Left lobe of liver (tissue), 2 donors: ENCODE measurements around the gene ALK. TPM values are rescaled to one million over a fixed set of nuclear protein-coding genes. Genes with fewer than 3 reads are reported as not detected.

ENCODE experiments used
- ATAC-seq: fragments of 200-7000 bp; cut with Tn5 transposase; one replicate; pipeline ENCODE4 v1.9.1; 2020; ENCODE audit warnings: mild to moderate bottlenecking, moderate library complexity
- DNase-seq: peaks from one replicate; pipeline ENCODE4 v3.0.0-alpha.2; 2020; ENCODE audit warnings: low spot score
- total RNA-seq: library from RNA; stranded (reverse); gene quantifications from one replicate; pipeline ENCODE4 v1.2.1, GENCODE V29; 2021
- donor health status: DM: no; HTN: no; CAD: no; lungs with moderate emphysema.
- donor health status: DM: no; HTN: yes; CAD: no.

Gene ALK
- total RNA-seq, 1 donor from 2014 or later, result not detected

DNA sequence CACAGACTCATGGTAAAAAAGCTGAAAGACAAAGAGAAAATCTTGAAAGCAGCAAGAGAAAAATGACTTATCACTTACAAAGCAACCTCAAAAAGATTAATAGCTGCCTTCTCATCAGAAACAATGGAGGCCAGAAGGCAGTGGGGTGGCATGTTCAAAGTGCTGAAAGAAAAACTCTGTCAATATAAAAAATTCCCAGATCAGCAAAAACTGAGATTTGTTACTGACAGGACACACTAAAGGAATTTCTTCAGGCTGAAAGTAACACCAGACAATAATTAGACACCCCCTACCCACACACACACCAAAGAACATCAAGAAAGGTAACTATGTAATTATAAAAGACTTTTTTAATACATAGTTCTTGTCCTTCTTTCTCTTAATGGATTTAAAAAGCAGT lies 495.0 kb downstream of the ALK start:
- ATAC-seq (no peak), DNase-seq (no peak)

DNA sequence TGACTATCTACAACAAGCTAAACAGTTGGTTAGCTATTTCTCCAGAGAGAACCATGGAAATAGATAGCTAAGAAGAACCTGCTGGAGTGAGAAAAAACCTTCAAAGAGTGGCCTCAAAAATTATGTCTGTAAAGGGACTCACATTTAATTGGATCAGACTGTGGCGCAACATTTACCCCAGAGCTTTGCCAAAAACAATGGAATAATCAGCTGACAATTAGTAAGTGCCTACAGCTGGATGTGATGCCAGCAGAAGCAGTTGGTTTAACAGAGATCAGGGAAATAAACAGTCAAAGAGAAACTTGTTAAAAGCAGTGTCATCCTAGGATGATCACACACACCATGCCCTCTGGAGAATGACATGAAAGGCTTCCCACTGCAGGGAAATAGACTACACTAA lies 495.5 kb downstream of the ALK start:
- DNase-seq (no peak), ATAC-seq (no peak)

GRCh38 chr2:29423061-29423666 lies 498.2 kb downstream of the ALK start:
- ATAC-seq (no peak), DNase-seq (no peak)

- ATAC-seq, result no peak
- no peak for DNase-seq
Observed at GRCh38 chr2:29420999-29421782, 500.2 kb downstream of the ALK start.

DNA sequence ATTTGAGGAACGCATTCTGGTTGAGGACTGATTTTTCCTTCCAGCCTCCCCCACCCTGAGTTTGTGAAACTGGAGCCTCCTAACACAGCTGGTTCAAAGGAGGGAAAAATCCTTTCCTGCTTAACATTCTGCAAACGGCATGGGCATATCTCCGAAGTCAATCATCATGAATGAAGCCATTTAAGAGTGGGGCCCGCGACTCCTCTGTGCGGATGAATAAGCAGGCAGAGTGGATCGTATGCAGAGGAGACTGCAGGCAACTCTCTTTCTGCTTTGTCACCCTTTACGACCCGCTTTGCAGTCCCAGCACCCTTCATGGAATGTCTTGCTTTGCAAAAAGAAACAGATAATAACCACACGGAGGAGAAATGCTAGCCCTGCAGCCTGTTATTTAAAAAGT lies 500.9 kb downstream of the ALK start:
- ATAC-seq (no peak), DNase-seq (no peak)

DNA sequence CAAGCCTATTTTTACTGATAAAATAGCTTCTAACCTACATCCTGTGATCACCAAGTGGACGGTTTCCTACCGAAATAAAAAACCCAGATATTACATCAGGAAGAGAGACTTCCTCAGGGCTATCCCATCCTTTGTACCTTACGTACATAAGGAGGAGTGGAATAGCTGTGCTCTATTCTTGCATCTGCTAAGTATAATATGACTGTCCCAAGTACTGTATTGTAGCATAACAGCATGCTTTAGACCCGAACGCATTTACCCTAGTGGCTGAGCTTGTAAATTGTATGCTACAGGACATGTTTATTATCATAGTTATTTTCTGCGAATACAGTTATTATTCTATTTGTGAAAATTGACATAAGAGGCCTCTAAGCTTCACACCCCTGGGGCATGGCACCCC lies 503.8 kb downstream of the ALK start:
- no peak for DNase-seq

DNA sequence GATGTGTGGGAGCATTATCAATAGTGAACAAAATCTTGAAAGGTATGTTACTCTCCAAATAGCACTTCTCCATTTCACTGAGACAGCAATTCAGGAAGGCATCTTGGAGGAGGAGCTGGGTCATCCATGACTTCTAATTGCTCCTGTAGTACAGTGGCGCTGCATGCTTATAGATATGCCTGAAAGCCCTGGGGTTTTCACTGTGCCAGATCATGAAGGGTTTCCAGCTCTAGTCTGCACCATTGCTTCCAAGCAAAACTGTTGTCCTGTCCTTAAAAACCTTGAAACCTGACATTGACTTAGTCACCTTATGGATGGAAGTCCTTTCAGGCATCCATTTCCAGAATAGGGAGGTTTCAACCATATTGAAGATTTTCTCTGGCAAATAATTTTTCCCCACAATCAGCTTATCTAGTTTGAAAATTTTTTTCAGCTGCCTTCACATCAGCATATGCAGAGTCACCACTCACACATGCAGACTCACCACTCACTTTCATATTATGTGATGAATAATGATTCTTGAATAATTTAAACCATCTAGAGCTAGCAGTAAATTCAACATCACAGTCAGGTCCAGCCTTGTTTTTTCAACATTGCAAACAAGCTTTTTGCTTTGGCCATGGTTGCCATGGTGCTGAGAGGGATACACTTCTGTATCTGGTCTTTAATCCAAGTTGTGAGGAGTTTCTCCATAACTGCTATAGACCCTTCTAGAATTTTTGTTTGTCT lies 509.0 kb downstream of the ALK start:
- no peak for ATAC-seq

More for the DNA sequence above, 503.8 kb downstream of the ALK start:
- ATAC-seq, result no peak

GRCh38 chr2:29405707-29406106 lies 515.7 kb downstream of the ALK start:
- ATAC-seq (no peak), DNase-seq (no peak)

More for the DNA sequence above, 509.0 kb downstream of the ALK start:
- DNase-seq, result no peak

DNA sequence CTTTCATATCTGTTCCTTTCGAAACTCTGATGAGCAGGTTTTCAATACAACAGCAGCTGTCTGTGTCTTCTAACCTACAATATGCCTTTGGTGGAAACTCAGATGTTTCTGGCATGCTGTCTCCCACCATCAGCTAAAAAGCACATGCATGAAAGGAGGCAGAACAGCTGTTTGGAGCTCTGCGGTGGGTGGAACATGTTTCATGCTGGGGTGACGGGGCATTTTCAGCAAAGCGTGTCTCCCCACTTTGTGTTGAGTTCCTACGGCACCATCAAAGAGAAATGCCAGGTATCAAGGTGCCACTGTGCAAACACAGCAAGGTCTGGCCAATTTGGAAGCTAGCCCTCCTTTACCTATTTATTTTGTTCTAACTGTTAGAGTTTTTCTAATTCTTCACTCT lies 516.1 kb downstream of the ALK start:
- ATAC-seq (no peak), DNase-seq (no peak)

GRCh38 chr2:29401994-29402393 lies 519.4 kb downstream of the ALK start:
- DNase-seq, result peak; percentile 64
- ATAC-seq, result peak; percentile 94

DNA sequence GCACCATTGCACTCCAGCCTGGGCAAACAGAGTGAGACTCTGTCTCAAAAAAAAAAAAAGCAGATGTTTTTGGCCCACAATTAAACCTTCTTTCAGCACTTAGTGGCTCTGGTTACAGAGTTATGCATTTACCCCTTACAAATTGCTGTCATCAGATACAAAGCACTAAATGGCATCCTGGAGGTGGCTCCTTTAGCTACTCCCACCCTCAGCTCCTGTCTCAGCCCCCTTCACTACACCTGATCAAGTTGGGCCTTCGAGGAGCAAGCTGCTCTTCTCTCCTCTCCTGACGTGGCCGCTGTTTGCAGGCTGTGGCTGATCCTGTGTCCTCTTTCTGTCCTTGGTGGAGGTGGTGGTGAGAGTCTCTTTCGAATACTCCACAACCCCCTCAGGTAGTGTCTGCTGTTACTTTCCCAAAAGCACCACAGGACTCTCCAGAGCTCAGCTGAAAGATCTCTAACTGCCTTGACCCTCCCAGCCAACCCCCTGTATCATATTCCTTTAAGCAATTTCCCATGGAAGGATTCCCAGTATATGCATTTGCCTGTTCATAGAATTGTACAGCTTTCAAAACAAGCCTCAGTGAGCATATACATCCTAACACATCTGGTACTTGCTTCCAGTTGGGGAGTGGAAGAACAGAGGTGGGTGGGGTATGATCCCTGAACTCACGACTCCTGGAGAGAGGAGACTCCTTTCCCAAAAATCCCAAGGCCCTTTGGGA lies 520.3 kb downstream of the ALK start:
- ATAC-seq (no peak), DNase-seq (no peak)

DNA sequence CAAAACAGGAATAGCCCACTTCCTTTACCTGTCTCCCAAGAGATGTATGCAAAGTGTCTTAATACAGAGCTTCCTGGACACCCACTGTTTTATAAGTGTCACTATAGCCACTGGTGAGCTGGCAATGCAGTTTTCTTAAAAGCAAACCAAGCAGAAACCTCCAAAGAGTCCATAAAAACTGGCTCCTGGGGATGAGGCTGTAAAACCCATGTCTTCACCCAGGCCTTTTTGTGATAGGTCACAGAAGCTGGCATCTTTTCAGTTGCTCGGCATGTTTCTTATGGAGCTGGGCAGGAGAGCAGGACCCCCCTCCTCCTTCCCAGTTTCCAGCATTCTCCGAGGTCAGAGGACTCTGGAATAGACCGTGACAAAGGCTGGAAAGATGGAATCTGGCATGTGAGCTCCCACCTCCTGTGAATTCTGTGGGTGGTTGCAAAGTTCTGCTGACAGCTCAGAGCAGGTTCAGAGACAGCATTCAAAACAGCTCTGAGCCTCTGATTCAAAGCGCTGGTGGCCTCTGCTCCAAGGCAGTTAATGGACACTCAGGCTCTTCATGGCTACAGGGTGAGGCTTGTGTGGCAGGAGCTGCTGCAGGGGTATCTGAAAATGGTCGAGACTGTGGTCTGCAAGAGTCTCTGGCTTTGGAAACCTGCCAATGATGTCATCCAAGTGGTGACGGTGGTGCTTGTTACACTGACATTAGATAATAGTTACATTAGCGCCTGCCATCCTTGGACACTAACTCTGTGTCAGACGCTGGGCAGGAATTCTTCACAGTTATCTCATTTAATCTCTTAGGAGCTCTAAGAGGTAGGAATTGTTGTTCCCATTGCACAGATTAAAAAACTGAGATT lies 522.8 kb downstream of the ALK start:
- ATAC-seq, result no peak
- DNase-seq, result no peak

DNA sequence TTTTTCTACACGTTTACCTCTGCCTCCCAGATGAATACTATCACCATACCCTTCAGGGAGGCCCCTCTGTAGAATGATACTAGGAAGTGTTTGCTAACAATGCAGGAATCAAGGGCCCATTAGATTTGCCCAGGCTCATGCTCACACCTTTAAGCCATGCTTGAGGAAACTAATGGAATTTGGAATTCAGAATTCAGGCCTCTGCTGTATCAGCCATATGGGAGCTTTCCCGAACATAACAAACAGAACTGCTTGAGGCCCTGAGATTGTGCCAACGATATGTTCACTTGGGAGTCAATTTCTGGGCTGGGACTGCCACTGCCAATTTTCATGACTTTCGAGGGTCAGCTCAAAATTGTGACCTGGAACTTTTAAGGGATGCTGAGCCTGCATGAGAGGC lies 523.7 kb downstream of the ALK start:
- no peak for ATAC-seq
- DNase-seq, result no peak

- DNase-seq (no peak), ATAC-seq (no peak)
Observed at GRCh38 chr2:29397039-29397438, 524.3 kb downstream of the ALK start.

DNA sequence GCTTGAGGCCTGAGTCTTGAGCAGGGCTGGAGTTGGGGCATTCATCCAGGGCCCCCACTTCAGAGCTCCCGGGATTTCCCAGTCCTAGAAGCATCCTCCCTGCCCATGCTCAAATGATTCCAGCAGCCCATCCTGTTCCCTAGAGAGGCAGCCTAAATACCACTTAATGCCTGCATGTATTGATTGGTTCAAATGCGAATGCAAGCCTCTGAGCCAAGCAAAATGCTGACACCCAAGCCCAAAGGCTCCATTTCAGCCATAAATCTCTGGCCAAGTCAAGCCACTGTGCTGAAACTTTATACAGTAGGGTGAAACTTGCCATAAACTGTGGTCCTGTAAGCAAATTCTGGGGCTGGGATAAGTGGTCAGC lies 526.4 kb downstream of the ALK start:
- no peak for ATAC-seq

DNA sequence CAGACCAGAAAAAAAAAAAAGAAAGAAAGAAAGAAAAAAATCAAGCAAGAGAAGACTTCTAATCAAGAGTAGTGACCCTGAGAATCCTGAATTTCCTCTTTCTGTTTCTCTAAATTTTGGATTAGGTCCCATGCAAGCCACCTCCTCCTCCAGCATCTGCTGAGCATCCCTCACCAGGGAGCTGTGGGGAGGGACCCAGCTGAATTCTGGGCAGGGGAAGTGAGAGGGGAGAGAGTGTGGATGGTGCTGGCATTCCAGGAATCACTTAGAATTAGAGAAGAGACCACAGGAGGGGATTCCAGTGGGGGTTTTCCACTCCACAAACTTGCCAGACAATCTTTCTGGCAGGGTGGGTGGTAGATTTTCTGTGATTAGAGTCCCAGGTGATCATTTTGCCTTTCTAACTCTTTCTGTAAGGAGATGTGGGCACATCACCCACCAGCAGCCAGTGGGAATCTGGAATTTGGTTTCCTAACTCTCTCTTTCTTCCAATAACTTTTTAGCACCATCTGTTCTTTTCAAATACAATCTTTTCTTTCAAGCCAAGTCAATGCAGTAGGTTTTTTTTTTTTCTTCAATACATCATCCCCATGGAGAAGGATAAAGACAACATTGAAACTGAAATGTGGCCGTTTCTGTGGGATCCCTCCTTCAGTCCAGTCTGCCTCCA lies 526.9 kb downstream of the ALK start:
- no peak for DNase-seq
- ATAC-seq, result no peak

More for the DNA sequence above, 526.4 kb downstream of the ALK start:
- no peak for DNase-seq

GRCh38 chr2:29393676-29394075 lies 527.7 kb downstream of the ALK start:
- ATAC-seq, result no peak
- DNase-seq, result no peak

DNA sequence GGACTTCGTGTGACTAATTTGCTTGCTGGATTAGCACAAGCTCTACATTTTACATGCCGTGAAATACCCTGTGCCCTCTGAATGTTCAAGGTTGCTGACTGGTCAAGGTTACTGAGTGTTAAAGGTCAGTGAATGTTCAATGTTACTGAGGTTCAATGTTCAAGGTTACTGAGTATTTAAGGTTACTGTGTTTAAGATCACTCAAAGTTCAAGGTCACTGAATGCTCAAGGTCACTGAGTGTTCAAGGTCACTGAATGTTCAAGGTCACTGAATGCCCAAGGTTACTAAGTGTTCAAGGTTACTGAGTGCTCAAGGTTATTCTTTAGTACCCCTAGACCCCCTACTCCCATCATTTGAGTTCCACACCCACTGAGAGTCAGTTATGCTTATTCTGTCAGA lies 528.6 kb downstream of the ALK start:
- no peak for ATAC-seq
- DNase-seq, result no peak

- ATAC-seq (no peak), DNase-seq (no peak)
Observed at GRCh38 chr2:29390136-29390535, 531.2 kb downstream of the ALK start.

GRCh38 chr2:29389686-29390085 lies 531.7 kb downstream of the ALK start:
- no peak for ATAC-seq

More at GRCh38 chr2:29389686-29390085, 531.7 kb downstream of the ALK start:
- no peak for DNase-seq
